Thymus (tissue), 11 donors: ENCODE results near the gene PRKCZ. TPM values are rescaled to one million over a fixed set of nuclear protein-coding genes. Genes with fewer than 3 reads are reported as not detected.

Experiments used
- DNase-seq, 9 donors: peaks; one replicate each; pipeline ENCODE4 v3.0.0-alpha.2; 2013; ENCODE audit warnings: low spot score in 9 of 9, low read depth in 6 of 9, missing footprints in 1 of 9
- H3K27ac ChIP-seq, 2 donors: one replicate each; pipeline ENCODE4 v1.5.1; 2013; ENCODE audit warnings: control low read depth in 1 of 2, low read depth in 1 of 2, low read length in 1 of 2, mild to moderate bottlenecking in 1 of 2, moderate library complexity in 1 of 2
- H3K27me3 ChIP-seq, 2 donors: one replicate each; pipeline ENCODE4 v1.5.1; 2013; ENCODE audit warnings: low read length in 1 of 2; ENCODE audit not compliant: control insufficient read depth in 2 of 2, insufficient read depth in 1 of 2
- H3K36me3 ChIP-seq, 2 donors: one replicate each; pipeline ENCODE4 v1.5.1; 2013; ENCODE audit warnings: low read length in 1 of 2, mild to moderate bottlenecking in 1 of 2, moderate library complexity in 1 of 2; ENCODE audit not compliant: control insufficient read depth in 2 of 2, insufficient read depth in 2 of 2
- H3K4me1 ChIP-seq, 2 donors: one replicate each; pipeline ENCODE4 v1.5.1; 2013; ENCODE audit warnings: low read length in 2 of 2; ENCODE audit not compliant: control insufficient read depth in 2 of 2, insufficient read depth in 2 of 2
- H3K4me3 ChIP-seq, 2 donors: one replicate each; pipeline ENCODE4 v1.5.1; 2013; ENCODE audit warnings: low read length in 2 of 2, control low read depth in 1 of 2, mild to moderate bottlenecking in 1 of 2
- H3K9me3 ChIP-seq, 2 donors: one replicate each; pipeline ENCODE4 v1.5.1; 2013; ENCODE audit warnings: low read length in 1 of 2, mild to moderate bottlenecking in 1 of 2; ENCODE audit not compliant: control insufficient read depth in 2 of 2, insufficient read depth in 1 of 2
- WGBS: extraction: QIAGEN DNeasy Blood & Tissue Kit; methylation state at CpG from one replicate; pipeline ENCODE4 v1.1.7; 2013; 5-methylcytosine and 5-hydroxymethylcytosine counted together
- polyA plus RNA-seq: library from polyadenylated mRNA; stranded (reverse); fragments of 200-250 nt; gene quantifications from one replicate; pipeline ENCODE4 v1.2.3, GENCODE V29; 2013
- total RNA-seq: library from RNA; stranded (reverse); fragments of 120-200 nt; gene quantifications from one replicate; pipeline ENCODE4 v1.2.4, GENCODE V29; 2013
- donor health status: healthy.

The PRKCZ gene
- total and polyA plus RNA-seq, 2 donors, result 7.6 to 30.6 TPM

GRCh38 chr1:2228694-2229036 is 178.5 kb downstream of the PRKCZ start:
- Histone ChIP-seq H3K9me3 (no peaks in the 10 kb centered on the region), H3K27ac (peak overlapping the region in 1 of 2 donors; percentile 50), H3K36me3 (no peaks in the 10 kb centered on the region), H3K27me3 (peaks cover 21 to 54% of the 10 kb centered on the region in 2 donors), H3K4me1 (peaks cover 22 to 52% of the 10 kb centered on the region in 2 donors), H3K4me3 (peak overlapping the region; percentile 55 to 73)
- DNase-seq, result no peak
- under 1% methylated on average over 50 of the region's 50 CpGs for WGBS

- peak overlapping the region in 1 of 2 donors; percentile 67 for H3K27ac ChIP-seq
- H3K4me1 ChIP-seq, result peaks cover 26 to 58% of the 10 kb centered on the region in 2 donors
- H3K27me3 ChIP-seq, result peaks cover 21 to 56% of the 10 kb centered on the region in 2 donors
- peak overlapping the region; percentile 55 to 73 for H3K4me3 ChIP-seq
- peak in 3 of 9 donors; percentile 42 to 62 (median 48) for DNase-seq
- H3K36me3 ChIP-seq, result no peaks in the 10 kb centered on the region
- WGBS, result 20% methylated on average over 77 of the region's 77 CpGs
- no peaks in the 10 kb centered on the region for H3K9me3 ChIP-seq
Observed at GRCh38 chr1:2229037-2229864, 179.0 kb downstream of the PRKCZ start.

GRCh38 chr1:2229911-2230731 is 179.9 kb downstream of the PRKCZ start:
- H3K9me3 ChIP-seq, result no peaks in the 10 kb centered on the region

GRCh38 chr1:2230781-2231531 is 180.7 kb downstream of the PRKCZ start:
- Histone ChIP-seq H3K36me3 (no peaks in the 10 kb centered on the region), H3K27ac (peak overlapping the region in 1 of 2 donors; percentile 15), H3K4me3 (peak overlapping the region; percentile 55 to 73), H3K9me3 (no peaks in the 10 kb centered on the region), H3K27me3 (peaks cover 19 to 45% of the 10 kb centered on the region in 2 donors), H3K4me1 (peaks cover 27 to 75% of the 10 kb centered on the region in 2 donors)
- 80% methylated on average over 30 of the region's 30 CpGs for WGBS
- DNase-seq, result no peak

More at GRCh38 chr1:2229911-2230731, 179.9 kb downstream of the PRKCZ start:
- Histone ChIP-seq H3K27me3 (peaks cover 19 to 51% of the 10 kb centered on the region in 2 donors), H3K27ac (peak overlapping the region in 1 of 2 donors; percentile 15), H3K4me1 (peaks cover 26 to 66% of the 10 kb centered on the region in 2 donors), H3K4me3 (peak overlapping the region; percentile 55 to 73), H3K36me3 (no peaks in the 10 kb centered on the region)
- WGBS, result 90% methylated on average over 32 of the region's 32 CpGs
- DNase-seq, result no peak

GRCh38 chr1:2231532-2232254 is 181.5 kb downstream of the PRKCZ start:
- Histone ChIP-seq H3K36me3 (no peaks in the 10 kb centered on the region), H3K27ac (peak overlapping the region; percentile 64 to 76), H3K9me3 (no peaks in the 10 kb centered on the region), H3K4me1 (peaks cover 31 to 75% of the 10 kb centered on the region in 2 donors), H3K4me3 (peak overlapping the region; percentile 55 to 73), H3K27me3 (peaks cover 11 to 38% of the 10 kb centered on the region in 2 donors)
- peak in 1 of 9 donors; percentile 52 for DNase-seq
- 82% methylated on average over 26 of the region's 26 CpGs for WGBS

- no peaks in the 10 kb centered on the region for H3K9me3 ChIP-seq
- peak overlapping the region; percentile 64 to 76 for H3K27ac ChIP-seq
- DNase-seq, result no peak
- H3K36me3 ChIP-seq, result no peaks in the 10 kb centered on the region
- H3K4me3 ChIP-seq, result peak overlapping the region; percentile 21 to 55
- WGBS, result 88% methylated on average over 17 of the region's 17 CpGs
- peaks cover 4 to 32% of the 10 kb centered on the region in 2 donors for H3K27me3 ChIP-seq
- peaks cover 35 to 80% of the 10 kb centered on the region in 2 donors for H3K4me1 ChIP-seq
Observed at GRCh38 chr1:2232255-2232915, 182.2 kb downstream of the PRKCZ start.

- Histone ChIP-seq H3K27me3 (peaks cover 4 to 32% of the 10 kb centered on the region in 2 donors), H3K9me3 (peaks cover 0 to under 1% of the 10 kb centered on the region in 2 donors), H3K27ac (no peak overlapping the region), H3K4me1 (peaks cover 41 to 86% of the 10 kb centered on the region in 2 donors), H3K4me3 (peak overlapping the region in 1 of 2 donors; percentile 55), H3K36me3 (no peaks in the 10 kb centered on the region)
- WGBS, result 88% methylated on average over 23 of the region's 23 CpGs
- DNase-seq, result no peak
Observed at GRCh38 chr1:2232916-2233438, 182.8 kb downstream of the PRKCZ start.
